GM21423 (cell line): ENCODE data around the gene TCAIM.
"Not testable (repeated sequence)": the region's sequence is repeated elsewhere in the genome, so short reads cannot be mapped to it uniquely, and the experiment has no call there.

ENCODE experiments used
- ATAC-seq: cut with Tn5 transposase; IDR thresholded peaks from one replicate; pipeline ENCODE4 v1.9.1; 2021; ENCODE audit warnings: mild to moderate bottlenecking, moderate library complexity; ENCODE audit not compliant: unreplicated experiment

TCAIM gene

GRCh38 chr3:44412365-44412764, 73.8 kb downstream of the TCAIM start:
- ATAC-seq = no peak

GRCh38 chr3:44414517-44415090, 76.0 kb downstream of the TCAIM start:
- no peak for ATAC-seq

- ATAC-seq = no peak
Measured at GRCh38 chr3:44415421-44415820, 76.9 kb downstream of the TCAIM start.

GRCh38 chr3:44416031-44417030, 77.8 kb downstream of the TCAIM start:
- ATAC-seq = no peak

GRCh38 chr3:44418118-44418517, 79.6 kb downstream of the TCAIM start:
- not testable (repeated sequence) for ATAC-seq

GRCh38 chr3:44418549-44418948, 80.0 kb downstream of the TCAIM start:
- no peak for ATAC-seq

GRCh38 chr3:44419116-44419922, 80.8 kb downstream of the TCAIM start:
- ATAC-seq = no peak

- ATAC-seq = no peak
Measured at GRCh38 chr3:44419923-44420650, 81.5 kb downstream of the TCAIM start.

- no peak for ATAC-seq
Measured at GRCh38 chr3:44420676-44421075, 82.1 kb downstream of the TCAIM start.

- no peak for ATAC-seq
Measured at GRCh38 chr3:44421280-44421679, 82.7 kb downstream of the TCAIM start.

GRCh38 chr3:44424758-44425157, 86.2 kb downstream of the TCAIM start:
- ATAC-seq = no peak

- no peak for ATAC-seq
Measured at GRCh38 chr3:44427683-44428082, 89.1 kb downstream of the TCAIM start.

GRCh38 chr3:44428910-44429309, 90.3 kb downstream of the TCAIM start:
- no peak for ATAC-seq

GRCh38 chr3:44429459-44429858, 90.9 kb downstream of the TCAIM start:
- no peak for ATAC-seq

- no peak for ATAC-seq
Measured at GRCh38 chr3:44430466-44430865, 91.9 kb downstream of the TCAIM start.

GRCh38 chr3:44434834-44435510, 96.4 kb downstream of the TCAIM start:
- ATAC-seq = no peak

GRCh38 chr3:44436181-44436580, 97.6 kb downstream of the TCAIM start:
- no peak for ATAC-seq

- ATAC-seq = no peak
Measured at GRCh38 chr3:44437800-44438199, 99.2 kb downstream of the TCAIM start.

- peak; percentile 95 for ATAC-seq
Measured at GRCh38 chr3:44439499-44440295, 101.1 kb downstream of the TCAIM start.
